Immature natural killer cell (primary cell): ENCODE data around the gene NSD1. TPM values are rescaled to one million over a fixed set of nuclear protein-coding genes. Genes with fewer than 3 reads are reported as not detected.
"Not testable (repeated sequence)": the region's sequence is repeated elsewhere in the genome, so short reads cannot be mapped to it uniquely, and the experiment has no call there.

ENCODE experiments used
- DNase-seq, 3 donors: peaks; one replicate each; pipeline ENCODE4 v3.0.0; 2022; ENCODE audit warnings: mixed read lengths in 1 of 3
- H3K27ac Mint-ChIP-seq, 6 donors: one replicate each; pipeline ENCODE4 v1.8.0; 2020; ENCODE audit warnings: mixed read lengths in 6 of 6, mild to moderate bottlenecking in 5 of 6, inconsistent platforms in 4 of 6, moderate library complexity in 3 of 6
- H3K27me3 Mint-ChIP-seq, 3 donors: one replicate each; pipeline ENCODE4 v1.8.0; 2020 to 2021; ENCODE audit warnings: low read depth in 3 of 3, mild to moderate bottlenecking in 3 of 3, mixed read lengths in 3 of 3, moderate library complexity in 3 of 3, inconsistent platforms in 1 of 3
- H3K36me3 Mint-ChIP-seq, 3 donors: one replicate each; pipeline ENCODE4 v1.8.0; 2020; ENCODE audit warnings: mixed read lengths in 3 of 3, inconsistent platforms in 2 of 3, mild to moderate bottlenecking in 2 of 3
- H3K4me1 Mint-ChIP-seq, 2 donors: one replicate each; pipeline ENCODE4 v1.8.0; 2020; ENCODE audit warnings: inconsistent platforms in 2 of 2, mild to moderate bottlenecking in 2 of 2, mixed read lengths in 2 of 2, moderate library complexity in 1 of 2
- H3K4me3 Mint-ChIP-seq, 5 donors: one replicate each; pipeline ENCODE4 v1.8.0; 2020; ENCODE audit warnings: mild to moderate bottlenecking in 5 of 5, mixed read lengths in 5 of 5, inconsistent platforms in 3 of 5, moderate library complexity in 3 of 5
- H3K9me3 Mint-ChIP-seq, 6 donors: one replicate each; pipeline ENCODE4 v1.8.0; 2020; ENCODE audit warnings: mild to moderate bottlenecking in 6 of 6, mixed read lengths in 6 of 6, inconsistent platforms in 4 of 6, moderate library complexity in 3 of 6
- polyA plus RNA-seq, 3 donors: library from polyadenylated mRNA; unstranded; fragments of 300-500 nt; fragmentation: Illumina TruSeq; gene quantifications; one replicate each; pipeline ENCODE4 v1.2.3, GENCODE V29; 2021

NSD1 gene
- polyA plus RNA-seq, 3 donors from 2014 or later, result 17.3 to 92.9 (median 19.7) TPM

DNA sequence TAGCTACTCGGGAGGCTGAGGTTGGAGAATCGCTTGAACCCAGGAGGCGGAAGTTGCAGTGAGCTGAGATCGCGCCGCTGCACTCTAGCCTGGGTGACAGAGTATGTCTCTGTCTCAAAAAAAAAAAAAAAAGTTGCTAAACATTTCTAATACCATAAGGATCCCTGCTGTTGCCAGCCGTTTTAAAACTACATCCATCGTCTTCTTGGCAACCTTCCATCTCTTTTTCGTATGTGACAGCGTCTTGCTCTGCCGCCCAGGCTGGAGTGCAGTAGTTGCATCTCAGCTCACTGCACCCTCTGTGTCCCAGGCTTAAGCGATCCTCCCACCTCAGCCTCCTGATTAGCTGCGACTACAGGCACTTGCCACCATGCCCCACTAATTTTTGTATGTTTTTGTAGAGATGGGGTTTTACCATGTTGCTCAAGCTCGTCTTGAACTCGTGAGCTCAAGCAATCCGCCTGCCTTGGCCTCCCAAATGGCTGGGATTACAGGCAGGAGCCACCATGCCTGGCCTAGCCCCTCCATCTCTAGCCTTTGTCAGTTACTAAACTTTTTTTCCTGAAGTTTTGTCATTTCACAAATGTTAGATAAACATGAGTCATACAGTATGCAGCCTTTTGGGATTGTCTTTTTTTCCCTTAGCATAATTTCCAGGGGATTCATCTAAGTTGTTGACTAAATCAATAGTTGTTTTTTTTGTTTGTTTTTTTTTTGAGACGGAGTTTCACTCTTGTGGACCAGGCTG is 13.5 kb downstream of the NSD1 start:
- DNase-seq, result no peak
- Mint-ChIP-seq H3K4me3 (no peak overlapping the region), H3K27ac (peak overlapping the region in 3 of 6 donors; percentile 52 to 66 (median 57)), H3K9me3 (no peaks in the 10 kb centered on the region), H3K27me3 (no peaks in the 10 kb centered on the region), H3K4me1 (peaks cover 11 to 17% of the 10 kb centered on the region in 2 donors), H3K36me3 (peaks cover 3 to 13% (median 4%) of the 10 kb centered on the region in 3 donors)

DNA sequence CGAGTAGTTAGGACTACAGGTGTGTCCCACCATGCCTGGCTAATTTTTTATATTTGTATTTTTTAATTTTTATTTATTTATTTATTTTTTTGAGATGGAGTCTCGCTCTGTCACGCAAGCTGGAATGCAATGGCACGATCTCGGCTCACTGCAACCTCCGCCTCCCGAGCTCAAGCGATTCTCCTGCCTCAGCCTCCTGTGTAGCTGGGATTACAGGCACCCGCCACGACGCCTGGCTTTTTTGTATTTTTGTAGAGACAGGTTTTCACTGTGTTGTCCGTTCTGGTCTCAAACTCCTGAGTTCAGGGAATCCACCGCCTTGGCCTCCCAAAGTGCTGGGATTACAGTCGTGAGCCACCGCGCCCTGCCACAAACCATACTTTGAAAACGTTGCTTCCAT is 16.5 kb downstream of the NSD1 start:
- peaks cover 14 to 17% of the 10 kb centered on the region in 2 donors for H3K4me1 Mint-ChIP-seq
- H3K36me3 Mint-ChIP-seq, result peaks cover 2 to 11% (median 4%) of the 10 kb centered on the region in 3 donors
- not testable (repeated sequence) for H3K27me3 Mint-ChIP-seq, H3K4me3 Mint-ChIP-seq, H3K9me3 Mint-ChIP-seq, DNase-seq, H3K27ac Mint-ChIP-seq

DNA sequence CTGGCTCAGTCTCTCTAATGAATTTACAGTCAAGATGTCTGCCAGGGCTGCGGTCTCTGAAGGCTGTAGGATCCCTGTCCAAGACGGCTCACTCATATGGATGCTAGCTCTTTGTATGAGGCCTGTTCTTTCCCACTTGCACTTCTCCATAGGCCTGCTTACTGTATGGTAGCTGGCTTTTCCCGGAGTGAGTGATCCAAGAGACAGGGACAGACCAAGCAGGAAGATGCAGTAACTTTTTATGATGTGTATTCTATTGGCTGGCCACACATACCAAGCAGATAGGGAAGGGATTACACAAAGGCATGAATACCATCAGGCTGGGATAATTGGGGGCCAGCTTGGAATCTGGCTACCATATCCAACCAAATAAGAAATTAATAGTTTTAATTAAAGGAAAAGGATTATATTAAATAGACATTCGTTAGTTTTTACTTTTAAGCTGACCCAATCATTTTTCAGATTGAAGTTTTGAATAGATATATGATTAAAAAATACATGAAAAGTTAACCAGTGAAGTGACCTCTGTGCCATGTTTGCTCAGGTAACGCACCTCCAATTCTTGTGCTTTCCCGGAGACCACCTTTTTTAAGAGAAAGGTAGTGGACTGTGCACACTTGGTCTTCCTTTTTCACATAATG is 20.6 kb downstream of the NSD1 start:
- Mint-ChIP-seq H3K36me3 (no peaks in the 10 kb centered on the region), H3K27me3 (no peaks in the 10 kb centered on the region), H3K4me3 (no peak overlapping the region), H3K4me1 (peaks cover 16 to 26% of the 10 kb centered on the region in 2 donors), H3K27ac (peak overlapping the region in 4 of 6 donors; percentile 2 to 85 (median 44)), H3K9me3 (no peaks in the 10 kb centered on the region)
- DNase-seq, result no peak

DNA sequence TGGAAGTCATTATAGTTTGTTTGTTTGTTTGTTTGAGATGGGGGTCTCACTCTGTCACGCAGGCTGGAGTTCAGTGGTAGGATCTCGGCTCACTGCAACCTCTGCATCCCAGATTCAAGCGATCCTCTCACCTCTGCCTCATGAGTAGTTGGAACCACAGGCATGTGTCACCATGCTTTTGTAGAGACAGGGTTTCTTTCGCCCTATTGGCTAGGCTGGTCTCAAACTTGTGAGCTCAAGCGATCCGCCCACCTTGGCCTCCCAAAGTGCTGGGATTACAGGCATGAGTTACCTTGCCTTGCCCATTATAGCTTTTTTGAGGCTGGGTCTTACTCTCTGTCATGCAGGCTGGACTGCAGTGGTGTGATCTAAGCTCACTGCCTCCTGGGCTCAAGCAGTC is 28.8 kb downstream of the NSD1 start:
- Mint-ChIP-seq H3K9me3 (no peaks in the 10 kb centered on the region), H3K27ac (no peak overlapping the region)

DNA sequence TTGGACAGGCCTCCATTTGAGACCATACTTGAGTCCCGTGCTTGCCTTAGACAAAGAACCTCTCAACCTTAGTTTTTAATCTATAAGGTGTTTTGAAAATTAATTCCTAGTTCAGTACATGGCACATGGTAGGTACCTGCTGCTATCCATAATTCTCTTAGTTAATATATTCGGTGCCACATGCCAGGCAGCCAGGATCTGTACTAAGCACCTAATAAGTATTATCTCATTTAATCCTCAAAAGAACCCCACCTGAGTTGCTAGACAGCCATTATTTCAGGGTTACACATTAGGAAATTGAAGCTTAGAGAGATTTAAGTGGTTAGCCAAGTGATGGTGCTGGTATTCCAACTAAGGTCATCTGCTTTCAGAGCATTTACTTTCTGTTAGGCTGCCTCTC is 29.9 kb downstream of the NSD1 start:
- no peak overlapping the region for H3K27ac Mint-ChIP-seq
- no peaks in the 10 kb centered on the region for H3K36me3 Mint-ChIP-seq
- DNase-seq, result no peak
- H3K27me3 Mint-ChIP-seq, result peaks cover 0 to 2% (median 0%) of the 10 kb centered on the region in 3 donors
- peaks cover 8 to 13% of the 10 kb centered on the region in 2 donors for H3K4me1 Mint-ChIP-seq
- no peak overlapping the region for H3K4me3 Mint-ChIP-seq
- H3K9me3 Mint-ChIP-seq, result no peaks in the 10 kb centered on the region

More for the DNA sequence above, 28.8 kb downstream of the NSD1 start:
- Mint-ChIP-seq H3K4me3 (no peak overlapping the region), H3K36me3 (no peaks in the 10 kb centered on the region), H3K27me3 (peaks cover 0 to 2% (median 0%) of the 10 kb centered on the region in 3 donors), H3K4me1 (peaks cover 12 to 17% of the 10 kb centered on the region in 2 donors)
- no peak for DNase-seq

DNA sequence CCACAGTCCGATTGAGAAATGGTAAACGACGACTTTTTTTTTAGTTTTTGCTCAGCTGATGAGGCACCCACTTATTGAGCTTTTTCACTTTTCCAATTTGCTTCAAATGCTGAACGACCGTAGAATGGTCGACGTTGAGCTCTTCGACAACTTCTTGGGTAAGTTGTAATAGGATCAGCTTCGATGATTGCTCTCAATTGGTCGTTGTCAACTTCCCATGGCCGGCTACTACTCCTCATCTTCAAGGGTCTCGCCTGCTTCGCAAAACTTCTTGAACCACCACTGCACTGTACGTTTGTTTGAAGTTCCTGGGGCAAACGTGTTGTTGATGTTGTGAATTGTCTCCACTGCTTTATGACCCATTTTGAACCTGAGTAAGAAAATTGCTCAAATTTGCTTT is 35.7 kb downstream of the NSD1 start:
- H3K4me3 Mint-ChIP-seq, result no peak overlapping the region
- no peak overlapping the region for H3K27ac Mint-ChIP-seq
- DNase-seq, result no peak
- peaks cover 0 to 7% (median 0%) of the 10 kb centered on the region in 3 donors for H3K36me3 Mint-ChIP-seq
- peaks cover 17 to 42% of the 10 kb centered on the region in 2 donors for H3K4me1 Mint-ChIP-seq
- H3K27me3 Mint-ChIP-seq, result no peaks in the 10 kb centered on the region
- no peaks in the 10 kb centered on the region for H3K9me3 Mint-ChIP-seq

DNA sequence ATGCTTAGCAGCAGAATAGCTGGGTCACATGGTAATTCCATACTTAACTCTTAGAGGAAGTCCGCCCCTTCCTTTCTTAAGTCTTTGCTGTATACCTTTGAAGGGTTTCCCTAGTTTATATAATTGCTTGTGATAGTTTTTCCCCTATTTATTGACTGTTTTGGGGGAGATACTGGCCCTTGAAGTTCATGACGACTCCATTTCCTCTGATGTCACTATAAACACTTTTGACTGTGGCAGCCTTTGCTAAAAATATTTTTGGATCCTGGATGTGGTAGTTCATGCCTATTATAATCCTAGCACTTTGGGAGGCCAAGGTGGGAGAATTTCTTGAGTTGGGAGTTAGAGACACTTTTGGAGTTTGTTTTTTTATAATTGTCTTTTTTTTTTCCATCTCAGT is 38.4 kb downstream of the NSD1 start:
- Mint-ChIP-seq H3K9me3 (no peaks in the 10 kb centered on the region), H3K27me3 (no peaks in the 10 kb centered on the region), H3K4me1 (peaks cover 25 to 50% of the 10 kb centered on the region in 2 donors), H3K27ac (peak overlapping the region in 5 of 6 donors; percentile 10 to 65 (median 53)), H3K4me3 (no peak overlapping the region), H3K36me3 (peaks cover 0 to 7% (median 0%) of the 10 kb centered on the region in 3 donors)
- DNase-seq, result no peak

DNA sequence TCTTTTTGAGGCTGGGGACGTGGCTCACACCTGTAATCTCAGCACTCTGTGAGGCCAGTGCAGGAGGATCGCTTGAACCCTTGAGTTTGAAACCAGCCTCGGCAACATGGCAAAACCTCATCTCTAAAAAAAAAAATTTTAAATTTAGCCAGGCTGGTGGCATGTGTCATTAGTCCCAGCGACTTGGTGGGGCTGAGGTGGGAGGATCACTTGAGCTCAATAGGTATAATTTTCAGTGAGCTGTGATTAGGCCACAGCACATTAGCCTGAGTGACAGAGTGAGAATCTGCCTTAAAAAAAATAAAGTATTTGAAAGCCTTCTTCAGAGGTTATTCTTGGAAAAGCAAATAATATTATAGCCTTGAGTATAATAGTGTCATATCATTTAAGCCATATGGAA is 41.8 kb downstream of the NSD1 start:
- H3K27ac Mint-ChIP-seq, result no peak overlapping the region

DNA sequence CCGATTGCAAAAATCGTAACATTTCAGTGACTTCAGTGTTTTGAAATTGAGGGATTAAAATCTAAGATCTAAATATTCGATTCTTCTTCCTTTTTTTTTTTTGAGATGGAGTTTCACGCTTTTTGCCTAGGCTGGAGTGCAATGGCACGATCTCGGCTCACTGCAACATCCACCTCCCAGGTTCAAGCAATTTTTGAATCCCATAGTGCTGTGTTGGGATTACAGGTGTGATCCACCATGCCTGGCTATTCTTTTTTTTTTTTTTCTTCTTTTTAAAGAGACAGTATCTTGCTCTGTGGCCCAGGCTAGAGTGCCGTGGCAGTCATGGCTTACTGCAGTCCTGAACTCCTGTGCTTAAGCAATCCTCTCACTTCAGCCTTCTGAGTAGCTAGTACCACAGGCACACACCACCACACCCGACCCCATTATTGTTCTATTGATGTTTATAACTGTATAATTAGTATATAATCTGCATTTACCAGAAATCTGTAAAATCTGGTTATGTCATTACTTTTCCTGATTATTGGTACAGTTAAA is 42.7 kb downstream of the NSD1 start:
- peak overlapping the region in 4 of 6 donors; percentile 36 to 51 (median 46) for H3K27ac Mint-ChIP-seq
- no peaks in the 10 kb centered on the region for H3K27me3 Mint-ChIP-seq
- H3K4me1 Mint-ChIP-seq, result peaks cover 36 to 39% of the 10 kb centered on the region in 2 donors
- no peak for DNase-seq
- peaks cover 0 to 4% (median 0%) of the 10 kb centered on the region in 3 donors for H3K36me3 Mint-ChIP-seq
- no peak overlapping the region for H3K4me3 Mint-ChIP-seq
- H3K9me3 Mint-ChIP-seq, result no peaks in the 10 kb centered on the region

More for the DNA sequence above, 41.8 kb downstream of the NSD1 start:
- H3K27me3 Mint-ChIP-seq, result no peaks in the 10 kb centered on the region
- no peaks in the 10 kb centered on the region for H3K9me3 Mint-ChIP-seq
- DNase-seq, result no peak
- H3K4me1 Mint-ChIP-seq, result peaks cover 34 to 47% of the 10 kb centered on the region in 2 donors
- H3K4me3 Mint-ChIP-seq, result no peak overlapping the region
- H3K36me3 Mint-ChIP-seq, result peaks cover 0 to 7% (median 0%) of the 10 kb centered on the region in 3 donors

DNA sequence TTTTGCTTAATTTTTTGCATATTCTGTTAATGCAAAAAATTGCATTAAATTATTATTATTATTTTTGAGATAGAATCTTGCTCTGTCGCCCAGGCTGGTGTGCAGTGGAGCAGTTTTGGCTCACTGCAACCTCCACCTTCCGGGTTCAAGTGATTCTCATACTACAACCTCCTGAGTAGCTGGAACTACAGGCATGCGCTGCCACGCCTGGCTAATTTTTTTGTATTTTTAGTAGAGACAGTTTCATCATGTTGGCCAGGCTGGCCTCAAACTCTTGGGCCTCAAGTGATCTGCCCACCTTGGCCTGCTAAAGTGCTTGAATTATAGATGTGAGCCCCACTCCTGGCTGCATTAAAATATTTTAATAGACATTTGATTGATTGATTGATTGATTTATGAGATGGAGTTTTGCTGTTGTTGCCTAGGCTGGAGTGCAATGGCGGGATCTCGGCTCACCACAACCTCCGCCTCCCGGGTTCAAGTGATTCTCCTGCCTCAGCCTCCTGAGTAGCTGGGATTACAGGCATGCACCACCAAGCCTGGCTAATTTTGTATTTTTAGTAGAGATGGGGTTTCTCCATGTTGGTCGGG is 44.4 kb downstream of the NSD1 start:
- H3K36me3 Mint-ChIP-seq, H3K9me3 Mint-ChIP-seq, H3K27ac Mint-ChIP-seq, H3K4me3 Mint-ChIP-seq, DNase-seq, H3K27me3 Mint-ChIP-seq: not testable (repeated sequence)
- H3K4me1 Mint-ChIP-seq, result peaks cover 25 to 26% of the 10 kb centered on the region in 2 donors

DNA sequence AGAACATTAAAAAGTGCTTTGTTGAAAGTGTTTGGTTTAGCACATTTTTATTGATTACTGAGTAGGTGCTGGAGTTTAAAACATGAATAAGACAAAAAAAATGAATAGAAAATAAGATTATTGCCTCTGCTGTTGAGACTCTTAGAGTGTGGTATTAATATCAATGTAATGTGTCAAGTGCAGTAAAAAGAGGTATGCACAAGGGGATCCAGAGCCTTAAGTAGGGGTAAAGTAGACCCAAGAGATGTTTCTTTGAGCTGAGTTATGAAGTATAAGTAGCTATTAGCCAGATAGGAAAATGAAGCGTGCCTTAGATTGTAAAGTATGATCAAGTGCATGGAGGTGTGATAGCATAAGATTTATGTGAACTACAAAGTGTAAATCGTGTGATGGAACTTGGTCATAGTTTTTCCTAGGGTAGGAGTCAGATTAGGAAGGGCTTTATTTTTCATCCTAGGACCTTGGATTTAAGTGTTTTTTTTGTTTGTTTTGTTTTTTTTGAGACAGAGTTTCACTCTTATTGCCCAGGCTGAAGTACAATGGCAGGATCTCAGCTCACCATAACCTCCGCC is 45.2 kb downstream of the NSD1 start:
- no peaks in the 10 kb centered on the region for H3K27me3 Mint-ChIP-seq
- DNase-seq, result no peak
- no peaks in the 10 kb centered on the region for H3K9me3 Mint-ChIP-seq
- H3K36me3 Mint-ChIP-seq, result no peaks in the 10 kb centered on the region
- H3K27ac Mint-ChIP-seq, result peak overlapping the region in 2 of 6 donors; percentile 56 to 63
- no peak overlapping the region for H3K4me3 Mint-ChIP-seq
- H3K4me1 Mint-ChIP-seq, result peaks cover 25 to 26% of the 10 kb centered on the region in 2 donors

DNA sequence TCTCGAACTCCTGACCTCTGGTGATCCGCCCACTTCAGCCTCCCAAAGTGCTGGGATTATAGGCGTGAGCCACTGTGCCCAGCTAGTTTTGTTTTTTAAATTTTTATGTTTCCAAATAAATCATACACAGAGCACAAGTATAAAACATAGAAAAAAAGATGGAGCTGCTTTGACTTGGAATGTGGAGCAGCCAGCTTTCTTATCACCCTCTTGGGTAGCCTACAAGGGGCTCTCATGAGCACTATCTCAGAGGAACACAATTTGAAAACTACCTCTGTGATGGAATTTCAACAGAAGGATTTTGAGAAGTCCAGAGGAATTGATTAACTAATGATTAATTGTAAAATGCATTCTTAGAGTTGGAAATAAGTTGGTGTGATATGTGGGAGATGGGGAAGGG is 45.9 kb downstream of the NSD1 start:
- Mint-ChIP-seq H3K9me3 (no peaks in the 10 kb centered on the region), H3K4me3 (no peak overlapping the region), H3K4me1 (peaks cover 25 to 29% of the 10 kb centered on the region in 2 donors), H3K36me3 (no peaks in the 10 kb centered on the region), H3K27me3 (no peaks in the 10 kb centered on the region), H3K27ac (peak overlapping the region in 1 of 6 donors; percentile 65)
- DNase-seq, result no peak

DNA sequence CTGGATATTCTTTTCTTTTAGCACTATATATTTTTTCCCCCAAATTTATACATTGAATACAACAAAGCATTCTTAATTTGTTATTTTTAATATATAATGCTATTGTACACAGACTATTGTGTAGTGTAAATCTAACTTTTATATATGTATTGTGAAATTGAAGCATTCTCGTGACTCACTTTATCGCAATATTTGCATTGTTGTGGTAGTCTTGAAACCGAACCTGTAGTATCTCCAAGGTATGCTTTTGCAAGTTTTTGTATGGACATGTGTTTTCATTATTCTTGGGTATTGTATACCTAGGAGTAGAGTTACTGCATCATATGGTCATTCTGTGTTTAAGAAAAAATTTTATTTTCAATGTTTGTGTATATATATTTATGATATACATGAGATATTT is 49.6 kb downstream of the NSD1 start:
- Mint-ChIP-seq H3K27ac (no peak overlapping the region), H3K27me3 (no peaks in the 10 kb centered on the region), H3K4me1 (peaks cover 24 to 38% of the 10 kb centered on the region in 2 donors), H3K36me3 (peaks cover 0 to 4% (median 0%) of the 10 kb centered on the region in 3 donors), H3K4me3 (no peak overlapping the region), H3K9me3 (no peaks in the 10 kb centered on the region)
- DNase-seq, result no peak
